ENCODE measurements around the gene CRX.
A peak's percentile ranks its signal among the peaks of the same experiment; 100 is the strongest.
"Not testable (repeated sequence)": the region's sequence is repeated elsewhere in the genome, so short reads cannot be mapped to it uniquely, and the experiment has no call there.

CRX gene

GRCh38 chr19:47821460-47822020 is at the start of gene CRX:
Gene CRX (plus strand): TSS chr19:47821937. CDS start chr19:47834444, 12,507 bp downstream.
- DNase-seq = no peak

- no peak for DNase-seq
Measured at GRCh38 chr19:47776568-47776967, 45.2 kb upstream of the CRX start.

GRCh38 chr19:47777245-47778048 is 44.3 kb upstream of the CRX start:
- not testable (repeated sequence) for DNase-seq

GRCh38 chr19:47778049-47778953 is 43.4 kb upstream of the CRX start, which contains the start of gene SELENOW:
Gene SELENOW (plus strand): TSS chr19:47778703. CDS start chr19:47778786, 83 bp downstream.
- peak; percentile 43 to 77 for DNase-seq

GRCh38 chr19:47778954-47779351 is 42.8 kb upstream of the CRX start:
- DNase-seq = no peak

- DNase-seq = no peak
Measured at GRCh38 chr19:47779524-47780214, 42.1 kb upstream of the CRX start.

GRCh38 chr19:47780215-47780551 is 41.6 kb upstream of the CRX start:
- DNase-seq = no peak

GRCh38 chr19:47781590-47782262 is 40.0 kb upstream of the CRX start:
- DNase-seq = no peak

- DNase-seq = no peak
Measured at GRCh38 chr19:47786566-47786965, 35.2 kb upstream of the CRX start.

- DNase-seq = not testable (repeated sequence)
Measured at GRCh38 chr19:47787307-47787706, 34.4 kb upstream of the CRX start.

GRCh38 chr19:47789811-47790210 is 31.9 kb upstream of the CRX start:
- not testable (repeated sequence) for DNase-seq

GRCh38 chr19:47790398-47790814 is 31.3 kb upstream of the CRX start:
- DNase-seq = peak; percentile 27 to 76

- no peak for DNase-seq
Measured at GRCh38 chr19:47792616-47793015, 29.1 kb upstream of the CRX start.

GRCh38 chr19:47794526-47794925 is 27.2 kb upstream of the CRX start:
- DNase-seq = no peak

GRCh38 chr19:47796785-47797184 is 25.0 kb upstream of the CRX start:
- no peak for DNase-seq

- DNase-seq = no peak
Measured at GRCh38 chr19:47797996-47798903, 23.5 kb upstream of the CRX start.

GRCh38 chr19:47798904-47799266 is 22.9 kb upstream of the CRX start:
- no peak for DNase-seq

- no peak for DNase-seq
Measured at GRCh38 chr19:47801270-47801669, 20.5 kb upstream of the CRX start.

- DNase-seq = no peak
Measured at GRCh38 chr19:47802521-47803043, 19.2 kb upstream of the CRX start.

GRCh38 chr19:47803148-47803547 is 18.6 kb upstream of the CRX start:
- not testable (repeated sequence) for DNase-seq

- DNase-seq = not testable (repeated sequence)
Measured at GRCh38 chr19:47803671-47804070, 18.1 kb upstream of the CRX start.

Measured in NCI-H446 (cell line).